NOMO-1 (cell line): Measurements from ENCODE around the gene VSX1.

Experiments used
- DNase-seq, 2 experiments: peaks; one replicate each; lab custom pipeline; 2025; ENCODE audit not compliant: unreplicated experiment in 2 of 2; lab: John Stamatoyannopoulos, UW

Gene VSX1

DNA sequence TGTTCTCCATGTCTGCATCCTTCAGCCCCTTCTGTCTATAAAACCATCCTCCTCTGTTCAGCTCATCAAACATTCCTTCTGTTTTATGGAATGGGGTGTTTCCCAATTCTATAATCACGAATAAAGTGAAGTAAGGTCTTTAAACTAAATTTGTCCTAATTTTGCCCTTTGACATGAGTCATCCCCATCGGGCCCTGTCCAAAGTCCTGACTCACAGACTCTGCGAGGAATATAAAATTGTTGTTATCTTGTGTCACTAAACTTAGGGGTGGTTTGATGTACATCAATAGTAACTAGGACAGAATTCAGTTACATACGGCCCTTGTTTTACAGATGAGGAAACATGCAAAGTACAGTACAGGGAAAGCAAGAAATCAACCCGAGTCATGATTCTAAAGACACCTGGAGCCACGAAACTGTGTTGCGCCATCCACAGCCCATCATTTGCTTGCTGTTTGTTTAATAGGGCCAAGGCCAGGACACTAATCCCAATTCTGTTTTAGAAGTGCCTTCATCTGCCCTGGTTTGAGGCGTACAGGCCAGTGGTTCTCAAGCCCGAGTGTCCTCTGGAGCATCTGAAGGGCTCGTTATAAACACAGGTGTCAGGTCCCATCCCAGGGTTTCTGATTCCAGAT, 26.8 kb downstream of the VSX1 start:
- DNase-seq = no peak

- no peak for DNase-seq
These were observed 27.7 kb downstream of the VSX1 start for GRCh38 chr20:25054096-25054820.

DNA sequence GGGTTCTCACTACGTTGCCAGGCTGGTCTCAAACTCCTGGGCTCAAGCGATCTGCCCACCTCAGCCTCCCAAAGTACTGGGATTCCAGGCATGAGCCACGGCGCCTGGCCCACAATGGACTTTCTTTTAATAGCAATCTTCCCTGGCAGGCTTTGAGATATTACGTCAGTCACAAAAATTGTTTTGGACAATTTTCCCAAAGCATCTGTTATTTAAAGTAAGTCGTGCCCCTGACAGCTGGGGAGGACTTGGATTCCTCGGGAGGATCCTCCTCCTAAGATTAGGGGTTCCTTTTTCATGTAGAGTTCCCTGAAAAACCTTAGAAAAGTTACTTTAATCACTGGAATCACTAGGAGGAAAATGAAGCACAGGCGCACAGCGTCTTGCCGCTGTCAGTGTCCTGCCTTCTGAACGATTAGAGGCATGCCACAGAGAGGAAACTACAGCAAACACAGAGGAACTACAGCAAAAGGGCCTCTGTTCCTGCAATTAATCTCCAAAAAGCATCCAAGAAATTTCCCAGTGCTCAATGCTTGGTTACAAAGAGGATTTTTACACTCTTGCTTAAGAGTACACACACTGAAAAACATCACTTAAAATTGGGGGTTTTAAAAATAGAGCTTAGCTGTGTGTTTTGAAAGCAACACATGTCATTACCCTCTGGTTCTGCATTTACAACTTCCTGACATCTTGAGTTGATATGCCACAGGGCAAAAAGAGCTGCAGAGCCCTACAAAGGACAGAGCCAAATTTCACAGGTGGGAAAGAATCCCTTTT, 28.5 kb downstream of the VSX1 start:
- DNase-seq = peak in 1 of 2 experiments; percentile 63

DNA sequence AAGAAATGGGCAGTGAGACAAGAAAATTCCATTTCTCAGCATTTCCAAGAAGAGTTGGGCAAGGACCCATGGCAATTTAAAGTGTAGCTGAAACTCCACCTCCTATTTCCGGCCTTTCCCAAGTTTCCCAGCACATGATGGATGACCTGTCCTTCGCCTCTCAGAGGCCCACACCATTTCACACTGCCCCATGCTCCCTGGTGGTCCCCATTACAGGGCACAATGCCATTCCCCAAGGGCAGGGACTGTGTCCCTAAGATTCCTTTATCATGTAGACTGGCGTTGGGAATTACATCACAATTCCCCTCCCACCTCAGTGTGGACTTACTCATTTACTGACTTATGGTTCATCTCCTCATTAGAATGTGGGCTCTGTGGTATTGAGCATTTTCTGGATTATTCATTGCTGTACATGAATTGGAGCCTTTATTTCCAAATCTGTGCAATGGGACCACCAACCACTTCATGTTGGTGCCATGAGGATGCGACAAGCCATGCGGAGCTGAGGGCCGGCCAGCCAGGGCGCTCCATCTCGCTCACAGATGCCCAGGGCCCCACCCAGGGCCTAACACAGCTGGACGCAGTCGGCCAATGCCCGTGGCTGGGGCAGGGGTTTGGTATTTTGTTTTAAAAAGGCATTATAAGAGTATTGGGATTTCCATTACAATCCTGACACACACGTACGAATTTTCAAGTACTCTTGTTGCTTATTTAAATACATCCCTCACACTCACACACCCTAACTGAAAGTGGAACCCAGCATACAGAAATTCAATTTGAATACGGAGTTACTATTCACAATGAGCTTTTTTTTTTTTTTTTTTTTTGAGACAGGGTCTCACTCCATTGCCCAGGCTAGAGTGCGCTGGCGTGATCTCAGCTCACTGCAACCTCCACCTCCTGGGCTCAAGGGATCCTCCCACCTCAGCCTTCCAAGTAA, 29.4 kb downstream of the VSX1 start:
- DNase-seq = no peak

DNA sequence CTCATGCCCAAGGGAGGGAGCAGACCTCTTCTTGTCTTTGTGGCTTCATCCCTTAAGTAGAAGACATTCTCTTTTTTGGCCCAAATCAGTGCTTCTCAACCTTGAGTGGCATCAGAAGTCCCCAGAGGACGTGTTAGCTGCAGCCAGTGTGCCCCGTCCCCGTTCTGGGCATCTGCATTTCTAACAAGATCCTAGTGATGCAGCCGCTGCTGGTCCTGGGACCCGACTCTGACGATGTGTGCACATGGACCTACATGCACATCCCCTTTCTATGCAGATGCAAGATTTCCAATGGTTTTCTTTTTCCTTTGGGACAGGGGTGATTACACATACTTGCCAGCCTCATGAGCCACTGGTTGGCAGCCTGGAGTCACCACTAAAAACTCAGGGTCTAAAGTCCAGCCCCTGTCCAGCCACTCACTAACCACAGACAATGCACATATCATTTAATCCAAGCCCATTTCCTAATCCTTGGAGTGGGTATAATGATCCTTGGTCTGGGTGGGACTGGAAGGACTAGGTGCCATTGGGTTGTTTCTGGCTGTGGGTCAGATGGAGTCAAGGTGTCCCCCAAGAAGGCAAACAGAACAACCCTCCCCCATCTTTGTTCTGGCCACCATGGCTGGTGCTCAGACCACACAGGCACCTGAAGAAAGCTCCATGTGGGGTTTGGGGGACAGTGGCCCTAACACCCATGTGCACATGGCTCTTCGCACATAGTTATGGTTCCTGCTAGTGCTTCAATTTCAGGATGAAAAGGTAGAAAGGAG, 30.4 kb downstream of the VSX1 start:
- no peak for DNase-seq

GRCh38 chr20:25050501-25051350, 31.2 kb downstream of the VSX1 start:
- DNase-seq = no peak

- DNase-seq = no peak
These were observed 31.9 kb downstream of the VSX1 start for GRCh38 chr20:25050082-25050481.

GRCh38 chr20:25049261-25050060, 32.5 kb downstream of the VSX1 start:
- DNase-seq = no peak

DNA sequence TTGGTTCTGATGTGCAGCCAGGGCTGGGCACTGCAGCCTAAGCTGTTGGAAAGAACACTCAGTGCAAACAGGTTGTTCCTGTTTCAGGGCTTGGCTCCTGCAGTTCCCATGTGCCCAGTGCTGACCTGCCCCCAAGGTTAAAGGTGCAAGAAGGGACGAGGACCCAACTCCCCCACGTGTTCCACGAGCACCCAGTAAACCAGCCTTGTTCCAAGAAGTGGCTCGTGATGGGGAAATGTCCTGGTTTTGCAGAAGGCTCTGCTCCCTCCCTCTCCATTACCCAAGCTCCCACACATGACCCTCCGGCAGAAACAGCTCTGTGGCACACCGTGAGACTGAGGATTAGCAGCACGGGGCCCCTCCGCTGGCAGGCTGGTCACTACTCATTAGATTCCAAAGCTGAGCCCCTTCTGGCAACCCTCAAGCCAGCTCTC, 33.4 kb downstream of the VSX1 start:
- no peak for DNase-seq

- DNase-seq = no peak
These were observed 34.2 kb downstream of the VSX1 start for GRCh38 chr20:25047766-25048165.

DNA sequence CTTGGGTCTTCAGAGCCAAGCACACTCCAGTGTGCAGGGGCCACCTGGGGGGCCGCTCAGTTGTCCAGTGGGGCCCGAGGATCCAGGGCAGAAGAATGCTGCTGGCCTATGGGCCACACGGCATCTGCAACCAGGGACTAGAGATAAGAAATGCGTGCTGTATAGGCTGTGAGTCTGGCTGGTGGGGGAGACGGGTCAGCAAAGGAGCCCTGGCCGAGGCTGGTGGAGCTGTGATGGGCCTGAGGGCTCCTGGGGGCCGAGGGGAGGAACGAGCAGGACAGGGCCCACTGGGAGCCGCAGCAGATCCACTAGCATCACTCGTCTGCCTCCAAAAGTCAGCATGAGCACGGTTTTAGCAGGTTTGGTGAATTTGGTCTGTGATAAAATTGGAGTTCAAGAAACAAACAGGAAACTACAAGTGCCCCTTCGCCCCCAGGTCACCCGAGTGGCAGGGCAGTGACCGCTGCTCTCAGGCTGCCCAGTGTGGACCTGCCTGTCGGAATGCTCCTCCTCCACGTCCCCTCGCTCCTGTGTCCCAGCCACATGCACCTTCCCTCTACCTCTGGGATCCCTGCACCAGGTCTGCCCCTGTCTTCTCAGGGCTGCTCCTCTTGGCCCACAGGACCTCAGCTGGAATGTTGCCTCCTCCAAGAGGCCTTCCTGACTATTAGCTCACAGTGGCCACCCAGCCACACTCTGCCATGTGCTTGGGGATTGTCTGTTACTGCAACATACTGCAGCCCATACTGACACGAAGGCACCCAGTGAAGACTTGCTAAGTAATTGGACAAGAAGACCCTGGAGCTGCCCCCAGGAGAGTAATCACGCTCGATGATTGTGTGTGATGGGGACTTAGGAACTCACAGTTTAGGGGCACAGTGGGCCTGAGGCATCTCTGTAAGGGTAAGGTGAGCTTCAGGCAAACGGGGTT, 34.9 kb downstream of the VSX1 start:
- DNase-seq = no peak

GRCh38 chr20:25046181-25046641, 35.7 kb downstream of the VSX1 start:
- no peak for DNase-seq

DNA sequence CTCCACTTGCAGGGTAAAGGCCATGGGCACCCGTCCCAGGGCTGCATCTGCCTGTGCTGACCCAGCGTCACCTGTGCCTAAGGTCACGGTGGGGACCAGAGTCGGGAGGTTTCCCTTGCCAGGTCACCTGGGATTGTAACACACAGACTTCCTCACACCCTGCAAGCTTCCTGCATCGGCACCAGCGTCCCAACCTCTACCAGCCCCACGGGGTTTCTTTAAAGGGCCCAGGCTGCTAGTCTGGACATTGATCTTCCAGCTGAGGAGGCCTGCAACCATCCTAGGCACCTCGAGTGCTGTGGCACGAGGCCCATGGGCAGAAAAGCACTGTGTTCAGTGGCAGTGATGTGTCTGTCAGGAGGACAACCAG, 36.6 kb downstream of the VSX1 start:
- DNase-seq = no peak

GRCh38 chr20:25044660-25045342, 37.1 kb downstream of the VSX1 start:
- no peak for DNase-seq

- DNase-seq = no peak
These were observed 37.7 kb downstream of the VSX1 start for GRCh38 chr20:25044261-25044560.

DNA sequence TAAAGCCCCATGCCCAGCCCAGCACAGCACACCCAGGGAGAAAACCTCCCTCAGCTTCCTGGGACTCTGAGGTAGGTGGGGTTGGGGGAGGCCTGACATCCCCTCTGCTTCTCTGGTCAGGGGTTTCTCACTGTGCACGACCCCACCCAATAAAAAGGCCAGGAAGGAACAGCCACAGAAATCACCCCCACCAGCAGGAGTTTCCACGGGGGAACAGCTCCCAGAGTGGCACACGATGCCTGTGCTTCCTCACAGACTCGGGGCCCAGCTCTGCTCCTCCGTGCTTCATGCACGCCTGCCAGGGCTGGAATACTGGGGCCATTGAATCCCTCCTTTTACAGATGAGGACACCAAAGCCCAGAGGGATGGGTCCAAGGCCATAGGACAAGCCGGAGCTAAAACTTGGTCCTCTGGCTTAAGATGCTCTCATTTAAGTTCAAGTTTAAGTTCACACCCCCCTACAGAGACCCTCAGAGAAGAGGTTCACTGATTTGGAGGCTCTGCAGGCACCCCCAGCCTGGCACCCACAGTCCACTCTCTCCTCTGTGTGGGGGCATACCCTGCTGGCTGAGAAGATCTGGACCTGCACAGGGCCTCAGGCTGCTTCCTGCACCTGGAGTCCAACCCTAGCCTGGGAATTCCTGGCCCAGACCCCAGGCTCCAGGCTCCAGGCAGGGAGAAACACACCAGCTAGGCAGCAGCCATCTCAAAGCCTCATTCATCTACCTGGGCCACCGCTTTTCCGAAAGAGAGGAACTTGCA, 38.3 kb downstream of the VSX1 start:
- DNase-seq = no peak
